GM18951 (cell line): Measurements from ENCODE around the gene AUTS2.

ENCODE experiments used
- POLR2A ChIP-seq: IDR thresholded peaks from 4 replicates; pipeline ENCODE4 v1.6.1; 2011; ENCODE audit warnings: mild to moderate bottlenecking; ENCODE audit not compliant: insufficient read length, insufficient read depth; ENCODE audit errors: extremely low read depth
- in situ Hi-C: fragments of 300-500 bp; cut with MboI; formaldehyde crosslinking; loops from one replicate; pipeline ENCODE4 v1.12.0; 2022; ENCODE audit warnings: low sequenced_read_pairs, mixed read lengths, inconsistent platforms; ENCODE audit not compliant: unreplicated experiment

The AUTS2 gene

GRCh38 chr7:70104243-70104642 is 506.0 kb downstream of the AUTS2 start:
- in situ Hi-C loops: no loop called here
- TF ChIP-seq POLR2A: no peak

- in situ Hi-C loops: no loop called here
- TF ChIP-seq POLR2A: no peak
Measured at GRCh38 chr7:70113078-70113477, 514.8 kb downstream of the AUTS2 start.

GRCh38 chr7:70113536-70113935 is 515.3 kb downstream of the AUTS2 start:
- no peak for TF ChIP-seq POLR2A
- in situ Hi-C loops: no loop called here

- in situ Hi-C loops: no loop called here
- TF ChIP-seq POLR2A: no peak
Measured at GRCh38 chr7:70114806-70115205, 516.5 kb downstream of the AUTS2 start.

GRCh38 chr7:70116244-70116643 is 518.0 kb downstream of the AUTS2 start:
- in situ Hi-C loops: no loop called here
- TF ChIP-seq POLR2A: no peak

- in situ Hi-C loops: no loop called here
- no peak for TF ChIP-seq POLR2A
Measured at GRCh38 chr7:70116867-70117266, 518.6 kb downstream of the AUTS2 start.

GRCh38 chr7:70120851-70121250 is 522.6 kb downstream of the AUTS2 start:
- in situ Hi-C loops: no loop called here
- no peak for TF ChIP-seq POLR2A

- in situ Hi-C loops: no loop called here
- TF ChIP-seq POLR2A: no peak
Measured at GRCh38 chr7:70131817-70132216, 533.5 kb downstream of the AUTS2 start.

- no peak for TF ChIP-seq POLR2A
- in situ Hi-C loops: no loop called here
Measured at GRCh38 chr7:70132226-70132851, 534.1 kb downstream of the AUTS2 start.

- no peak for TF ChIP-seq POLR2A
Measured at GRCh38 chr7:70132852-70133690, 534.8 kb downstream of the AUTS2 start.

GRCh38 chr7:70134029-70134770 is 535.9 kb downstream of the AUTS2 start:
- in situ Hi-C loops: no loop called here
- TF ChIP-seq POLR2A: no peak

More at GRCh38 chr7:70132852-70133690, 534.8 kb downstream of the AUTS2 start:
- in situ Hi-C loops: no loop called here

- in situ Hi-C loops: no loop called here
- TF ChIP-seq POLR2A: no peak
Measured at GRCh38 chr7:70135656-70136055, 537.4 kb downstream of the AUTS2 start.

- no peak for TF ChIP-seq POLR2A
- in situ Hi-C loops: no loop called here
Measured at GRCh38 chr7:70137126-70137525, 538.9 kb downstream of the AUTS2 start.
